Neural cell (in vitro differentiated cells): ENCODE data around the gene MICAL2. TPM values are rescaled to one million over a fixed set of nuclear protein-coding genes. Genes with fewer than 3 reads are reported as not detected.

ENCODE experiments used
- H2AFZ ChIP-seq: fragments of 200-600, 300-800 bp; sonication (generic), shearing (Covaris generic); 2 replicates; pipeline ENCODE4 v1.6.0; 2014; ENCODE audit warnings: low read depth, mild to moderate bottlenecking, antibody characterized with exemption, low read length, moderate library complexity
- H3F3A ChIP-seq: fragments of 200-600 bp; shearing (Covaris generic); 2 replicates; pipeline ENCODE4 v1.6.1; 2016; ENCODE audit warnings: mild to moderate bottlenecking, moderate library complexity, mixed read lengths, antibody characterized with exemption, low read length; ENCODE audit not compliant: insufficient read depth, poor library complexity, severe bottlenecking
- H3K27ac ChIP-seq: fragments of 200-600, 300-800 bp; sonication (generic), shearing (Covaris generic); 2 replicates; pipeline ENCODE4 v1.5.1; 2014; ENCODE audit warnings: mild to moderate bottlenecking, low read length, moderate library complexity
- H3K27me3 ChIP-seq: fragments of 300-800, 200-600 bp; sonication (generic), shearing (Covaris generic); 2 replicates; pipeline ENCODE4 v1.6.0; 2014; ENCODE audit warnings: mild to moderate bottlenecking, low read depth, low read length, moderate library complexity; ENCODE audit not compliant: insufficient read depth
- H3K36me3 ChIP-seq: fragments of 300-800, 200-600 bp; sonication (generic), shearing (Covaris generic); 2 replicates; pipeline ENCODE4 v1.5.1; 2014; ENCODE audit warnings: mild to moderate bottlenecking, antibody characterized with exemption, low read length, moderate library complexity; ENCODE audit not compliant: insufficient read depth
- H3K4me2 ChIP-seq: fragments of 300-800, 200-600 bp; sonication (generic), shearing (Covaris generic); 2 replicates; pipeline ENCODE4 v1.6.0; 2014; ENCODE audit warnings: mild to moderate bottlenecking, low read length
- H3K4me3 ChIP-seq: fragments of 300-800, 200-600 bp; sonication (generic), shearing (Covaris generic); 2 replicates; pipeline ENCODE4 v1.5.1; 2014; ENCODE audit warnings: mild to moderate bottlenecking, low read length, moderate library complexity
- H3K79me2 ChIP-seq: fragments of 200-600 bp; shearing (Covaris generic); replicated peaks from 2 replicates; pipeline ENCODE4 v1.6.0; 2014; ENCODE audit warnings: mild to moderate bottlenecking, low read length, moderate library complexity; ENCODE audit not compliant: insufficient read depth
- H3K9ac ChIP-seq: fragments of 300-800, 200-600 bp; sonication (generic), shearing (Covaris generic); 2 replicates; pipeline ENCODE4 v1.6.1; 2016; ENCODE audit warnings: mild to moderate bottlenecking, low read length, mixed read lengths
- H3K9me2 ChIP-seq: fragments of 200-600 bp; shearing (Covaris generic); 2 replicates; pipeline ENCODE4 v1.6.1; 2016; ENCODE audit warnings: mild to moderate bottlenecking, low read length, mixed read lengths; ENCODE audit not compliant: insufficient read depth
- H3K9me3 ChIP-seq: fragments of 200-600, 300-800 bp; sonication (generic), shearing (Covaris generic); 2 replicates; pipeline ENCODE4 v1.6.1; 2016; ENCODE audit warnings: mild to moderate bottlenecking, mixed run types, low read length, moderate library complexity, mixed read lengths
- H4K20me1 ChIP-seq: fragments of 200-600 bp; shearing (Covaris generic); 2 replicates; pipeline ENCODE4 v1.6.1; 2016; ENCODE audit warnings: mild to moderate bottlenecking, mixed run types; ENCODE audit not compliant: insufficient read depth
- CTCF ChIP-seq: fragments of 450-650 bp; IDR thresholded peaks from 2 replicates; pipeline ENCODE4 v1.5.1; 2014; ENCODE audit warnings: antibody characterized with exemption, mild to moderate bottlenecking, moderate library complexity; ENCODE audit not compliant: poor library complexity, severe bottlenecking
- EP300 ChIP-seq: fragments of 450-650 bp; conservative IDR thresholded peaks from 2 replicates; pipeline ENCODE4 v1.6.1; 2014; ENCODE audit warnings: antibody characterized with exemption, mild to moderate bottlenecking, moderate library complexity; ENCODE audit not compliant: poor library complexity, severe bottlenecking
- EZH2 ChIP-seq: fragments of 200-600, 300-800 bp; shearing (Covaris generic), sonication (generic); IDR thresholded peaks from 2 replicates; pipeline ENCODE4 v1.6.1; 2014; ENCODE audit warnings: antibody characterized with exemption, low read length, borderline replicate concordance, mild to moderate bottlenecking; ENCODE audit not compliant: insufficient read depth, poor library complexity, severe bottlenecking
- MXI1 ChIP-seq: fragments of 450-650 bp; conservative IDR thresholded peaks from 2 replicates; pipeline ENCODE4 v1.6.1; 2014; ENCODE audit warnings: antibody characterized with exemption, mild to moderate bottlenecking; ENCODE audit not compliant: poor library complexity, severe bottlenecking
- POLR2AphosphoS5 ChIP-seq: IDR thresholded peaks from 2 replicates; pipeline ENCODE4 v1.6.1; 2012
- RAD21 ChIP-seq: fragments of 450-650 bp; conservative IDR thresholded peaks from 2 replicates; pipeline ENCODE4 v1.6.1; 2014; ENCODE audit warnings: antibody characterized with exemption, mild to moderate bottlenecking, moderate library complexity
- REST ChIP-seq: IDR thresholded peaks from 2 replicates; pipeline ENCODE4 v1.6.1; 2012; ENCODE audit warnings: borderline replicate concordance
- SMC3 ChIP-seq: fragments of 450-650 bp; conservative IDR thresholded peaks from 2 replicates; pipeline ENCODE4 v1.6.1; 2014; ENCODE audit warnings: antibody characterized with exemption, mild to moderate bottlenecking, moderate library complexity; ENCODE audit not compliant: poor library complexity
- TAF1 ChIP-seq: IDR thresholded peaks from 2 replicates; pipeline ENCODE4 v1.6.1; 2012; ENCODE audit warnings: low read depth
- polyA plus RNA-seq: library from polyadenylated mRNA; depleted of rRNA; stranded (reverse); fragments of >200 nt; gene quantifications from 2 replicates; pipeline ENCODE4 v1.2.3, GENCODE V29; 2014

MICAL2 gene
- polyA plus RNA-seq, 1 donor from 2014 or later, result 2.2 TPM

GRCh38 chr11:12234221-12234620 lies 123.8 kb downstream of the MICAL2 start:
- Histone ChIP-seq H3K79me2 (no peaks in the 10 kb centered on the region), H3K4me3 (no peak overlapping the region), H4K20me1 (no peaks in the 10 kb centered on the region), H3K27ac (no peak overlapping the region), H3K9me3 (no peaks in the 10 kb centered on the region), H3K27me3 (no peaks in the 10 kb centered on the region), H3K9me2 (no peaks in the 10 kb centered on the region), H3F3A (no peaks in the 10 kb centered on the region), H3K4me2 (no peak overlapping the region), H3K36me3 (no peaks in the 10 kb centered on the region), H3K9ac (no peak overlapping the region), H2AFZ (no peak overlapping the region)
- TF ChIP-seq EP300 (no peak), TAF1 (no peak), REST (no peak), POLR2AphosphoS5 (no peak), EZH2 (no peak), MXI1 (no peak), CTCF (no peak), RAD21 (no peak), SMC3 (no peak)

GRCh38 chr11:12235080-12235479 lies 124.7 kb downstream of the MICAL2 start:
- H3K79me2 ChIP-seq, result no peaks in the 10 kb centered on the region
- H4K20me1 ChIP-seq, result no peaks in the 10 kb centered on the region
- H3K4me2 ChIP-seq, result no peak overlapping the region
- TF ChIP-seq EP300 (no peak), RAD21 (no peak), SMC3 (no peak), POLR2AphosphoS5 (no peak), MXI1 (no peak), TAF1 (no peak), REST (no peak), CTCF (no peak), EZH2 (no peak)
- H3F3A ChIP-seq, result no peaks in the 10 kb centered on the region
- no peak overlapping the region for H3K9ac ChIP-seq
- H2AFZ ChIP-seq, result no peak overlapping the region
- no peaks in the 10 kb centered on the region for H3K9me3 ChIP-seq
- no peaks in the 10 kb centered on the region for H3K36me3 ChIP-seq
- no peaks in the 10 kb centered on the region for H3K27me3 ChIP-seq
- no peak overlapping the region for H3K27ac ChIP-seq
- H3K4me3 ChIP-seq, result no peak overlapping the region
- no peaks in the 10 kb centered on the region for H3K9me2 ChIP-seq
